Aortic smooth muscle cell (primary cell): Measurements from ENCODE around the gene ALG5. TPM values are rescaled to one million over a fixed set of nuclear protein-coding genes. Genes with fewer than 3 reads are reported as not detected.

Source experiments
- total RNA-seq: library from RNA; depleted of rRNA; stranded (reverse); fragments of >200 nt; gene quantifications from 2 replicates; pipeline ENCODE4 v1.2.3, GENCODE V29; 2014

ALG5 gene, protein sequence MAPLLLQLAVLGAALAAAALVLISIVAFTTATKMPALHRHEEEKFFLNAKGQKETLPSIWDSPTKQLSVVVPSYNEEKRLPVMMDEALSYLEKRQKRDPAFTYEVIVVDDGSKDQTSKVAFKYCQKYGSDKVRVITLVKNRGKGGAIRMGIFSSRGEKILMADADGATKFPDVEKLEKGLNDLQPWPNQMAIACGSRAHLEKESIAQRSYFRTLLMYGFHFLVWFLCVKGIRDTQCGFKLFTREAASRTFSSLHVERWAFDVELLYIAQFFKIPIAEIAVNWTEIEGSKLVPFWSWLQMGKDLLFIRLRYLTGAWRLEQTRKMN
- total RNA-seq = 31.0 and 33.3 TPM in 2 replicates

DNA sequence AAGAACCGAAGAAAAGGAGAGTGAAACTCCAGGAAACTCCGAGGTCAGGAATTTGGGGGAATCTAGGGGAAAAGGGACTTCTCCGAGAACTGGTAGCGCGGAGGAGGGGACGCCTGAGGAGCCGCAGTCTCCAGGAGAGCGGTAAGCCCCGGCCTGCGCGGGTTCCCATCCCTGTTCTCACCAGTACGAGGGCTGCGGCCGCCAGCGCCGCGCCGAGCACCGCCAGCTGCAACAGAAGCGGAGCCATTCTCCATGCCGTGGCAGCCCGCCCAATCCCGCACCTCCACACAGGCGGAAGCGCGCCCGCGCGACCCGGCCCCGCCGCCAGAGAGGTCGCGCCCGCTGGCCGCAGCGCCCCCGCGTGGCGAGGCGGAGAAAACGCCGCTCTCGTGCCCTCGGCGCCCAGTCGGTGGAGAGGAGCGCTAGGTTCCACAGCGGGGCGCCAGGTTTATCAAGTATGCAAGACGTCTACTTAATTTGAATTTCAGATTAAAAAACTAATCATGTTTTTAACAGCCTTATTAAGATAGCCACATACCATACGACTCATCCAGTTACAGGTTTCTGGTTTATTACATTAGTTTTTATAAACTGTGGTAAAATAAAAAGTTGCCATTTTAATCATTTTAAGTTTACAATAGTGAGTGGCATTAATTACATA, at the start of gene ALG5:
Gene ALG5 (minus strand): TSS at position 287 of the 661 bp plus-strand sequence. CDS start 40 bp downstream, at position 247.

DNA sequence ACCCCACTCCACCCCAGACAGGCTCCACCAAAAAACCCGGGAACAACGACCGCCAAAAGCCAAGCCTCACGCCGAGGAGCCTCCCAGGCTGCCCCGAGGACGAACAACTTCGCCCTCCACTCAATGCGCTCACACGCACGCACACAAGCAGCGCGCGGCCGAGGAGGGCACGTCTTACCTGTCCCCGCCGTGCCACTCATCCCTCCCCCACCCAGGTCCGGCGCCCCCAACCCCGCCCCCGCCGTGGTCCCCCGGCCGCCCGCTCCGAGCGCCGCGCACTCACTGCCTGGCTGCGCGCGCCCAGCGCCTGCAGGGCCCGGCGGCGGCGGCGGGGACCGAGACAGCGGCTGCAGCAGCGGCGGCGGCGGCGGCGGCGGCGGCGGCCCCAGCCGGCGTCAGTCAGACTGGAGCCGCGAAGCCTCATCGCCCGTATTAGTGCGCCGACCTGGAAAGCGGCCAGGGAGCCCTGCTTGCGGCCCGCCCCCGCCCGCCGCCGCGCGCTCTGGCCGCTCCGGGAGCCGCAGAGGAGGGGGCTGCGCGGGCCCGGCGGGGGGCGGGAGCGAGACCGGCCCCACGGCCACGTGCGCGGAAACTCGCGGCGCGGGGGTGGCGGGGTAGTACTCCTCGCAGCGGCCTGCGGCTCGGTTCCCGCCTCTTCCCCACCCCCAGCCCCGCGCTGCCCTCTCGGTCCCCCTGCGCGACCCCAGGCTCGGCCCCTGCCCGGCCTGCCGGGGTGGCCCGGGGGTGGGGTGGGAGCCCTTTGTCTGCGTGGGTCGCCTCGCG, 79.1 kb downstream of the ALG5 start, which contains the start of gene SMAD9:
Gene SMAD9 (minus strand): TSS at position 406 of the 783 bp plus-strand sequence. CDS start 40,549 bp downstream, outside the sequence.

Other genes starting within 250 kb of the ALG5 start
- gene RFXAP, start 180.1 kb downstream of the ALG5 start, total RNA-seq = 1.1 and 1.4 TPM in 2 replicates
- 5.9 and 8.2 TPM in 2 replicates for gene SMAD9, start 79.1 kb downstream of the ALG5 start, total RNA-seq
- 20.3 and 24.2 TPM in 2 replicates for gene EXOSC8, start 1.4 kb upstream of the ALG5 start, total RNA-seq
- 38.2 and 42.3 TPM in 2 replicates for gene SUPT20H, start 60.3 kb upstream of the ALG5 start, total RNA-seq
- not detected in 2 replicates for gene CSNK1A1L, start 106.3 kb upstream of the ALG5 start, total RNA-seq